Endothelial cell of umbilical vein (primary cell): ENCODE results near the gene GBP3. TPM values are rescaled to one million over a fixed set of nuclear protein-coding genes. Genes with fewer than 3 reads are reported as not detected.

ENCODE experiments used
- BruUV-seq: library from RNA; stranded (reverse); fragments of 400-500 nt; replicated peaks from 2 replicates; lab custom pipeline; 2021; lab: Mats Ljungman, UMichigan
- CTCF ChIA-PET: fragments of 300-600, 350-600 bp; sonication (Branson Sonifier 250); formaldehyde crosslinking; loops from one replicate; lab custom pipeline; 2021; ENCODE audit warnings: antibody characterized with exemption, inconsistent platforms; lab: Charles Lee
- POLR2A ChIA-PET: fragments of 300-600, 350-600 bp; sonication (Branson Sonifier 250); formaldehyde crosslinking; loops from one replicate; lab custom pipeline; 2021; ENCODE audit warnings: antibody characterized with exemption, inconsistent platforms; lab: Charles Lee
- DNase-seq: peaks from one replicate; pipeline ENCODE4 v3.0.0-alpha.2; 2011; ENCODE audit warnings: low read depth, low spot score
- FAIRE-seq: peaks from 2 replicates; lab custom pipeline; 2011; peaks lifted over from hg19 to GRCh38; lab: Jason Lieb, UNC
- H2AFZ ChIP-seq: 2 replicates; pipeline ENCODE4 v1.6.0; 2012; ENCODE audit warnings: low read depth, low read length, control low read depth, inconsistent platforms
- H3K27ac ChIP-seq: 2 replicates; pipeline ENCODE4 v1.5.1; 2011; ENCODE audit warnings: low read depth, mild to moderate bottlenecking, control low read depth, low read length, moderate library complexity; ENCODE audit not compliant: insufficient read depth
- H3K27me3 ChIP-seq, 2 experiments: 2 replicates each; pipeline versions ENCODE4 v1.6.0 to v1.6.1; 2011; ENCODE audit warnings: low read length in 2 of 2, mixed read lengths in 1 of 2; ENCODE audit not compliant: control insufficient read depth in 2 of 2, insufficient read depth in 2 of 2
- H3K36me3 ChIP-seq, 2 experiments: 2 replicates in 1 of 2; 3 replicates in 1 of 2; pipeline ENCODE4 v1.5.1; 2011; ENCODE audit warnings: low read length in 2 of 2, mild to moderate bottlenecking in 1 of 2, moderate library complexity in 1 of 2; ENCODE audit not compliant: control insufficient read depth in 2 of 2, insufficient read depth in 2 of 2; ENCODE audit errors: extremely low read depth in 1 of 2
- H3K4me1 ChIP-seq: 3 replicates; pipeline ENCODE4 v1.5.1; 2011; ENCODE audit warnings: mild to moderate bottlenecking, low read length; ENCODE audit not compliant: control insufficient read depth, insufficient read depth; ENCODE audit errors: extremely low read depth
- H3K4me2 ChIP-seq: 2 replicates; pipeline ENCODE4 v1.6.1; 2011; ENCODE audit warnings: low read length, control low read depth, mixed read lengths; ENCODE audit not compliant: insufficient read depth
- H3K4me3 ChIP-seq, 3 experiments: fragments of 200-600 bp in 1 of 3; sonication (generic), shearing (Covaris generic) in 1 of 3; replicated peaks in 1 of 3; 2 replicates each; pipeline ENCODE4 v1.5.1; 2011 to 2016; ENCODE audit warnings: control low read depth in 3 of 3, low read length in 3 of 3, mild to moderate bottlenecking in 2 of 3, inconsistent platforms in 1 of 3, low read depth in 1 of 3, moderate library complexity in 1 of 3; ENCODE audit not compliant: insufficient read depth in 1 of 3
- H3K79me2 ChIP-seq: 2 replicates; pipeline ENCODE4 v1.6.0; 2012; ENCODE audit warnings: low read length, inconsistent platforms; ENCODE audit not compliant: control insufficient read depth, insufficient read depth
- H3K9ac ChIP-seq: replicated peaks from 2 replicates; pipeline ENCODE3; 2011; ENCODE audit warnings: low read length, control low read depth; ENCODE audit not compliant: insufficient read depth; ENCODE audit errors: extremely low read depth
- H3K9me1 ChIP-seq: replicated peaks from 3 replicates; pipeline ENCODE4 v1.6.0; 2011; ENCODE audit warnings: mild to moderate bottlenecking, low read length; ENCODE audit not compliant: control insufficient read depth, insufficient read depth; ENCODE audit errors: extremely low read depth
- H3K9me3 ChIP-seq: replicated peaks from 2 replicates; pipeline ENCODE4 v1.5.1; 2012; ENCODE audit warnings: low read length, inconsistent platforms; ENCODE audit not compliant: control insufficient read depth, insufficient read depth
- H4K20me1 ChIP-seq: replicated peaks from 2 replicates; pipeline ENCODE3; 2011; ENCODE audit warnings: mild to moderate bottlenecking, low read length; ENCODE audit not compliant: control insufficient read depth, insufficient read depth; ENCODE audit errors: extremely low read depth
- CTCF ChIP-seq, 2 donors: IDR thresholded peaks; 1 replicate in 1 of 2; 2 replicates in 1 of 2; pipeline ENCODE4 v1.5.1; 2011; ENCODE audit warnings: low read length in 2 of 2, mild to moderate bottlenecking in 2 of 2, moderate library complexity in 2 of 2, control low read depth in 1 of 2, inconsistent platforms in 1 of 2, low read depth in 1 of 2; ENCODE audit not compliant: insufficient read depth in 1 of 2; ENCODE audit errors: extremely low read depth in 1 of 2
- EZH2 ChIP-seq: IDR thresholded peaks from 2 replicates; pipeline ENCODE4 v1.6.1; 2012; ENCODE audit warnings: borderline replicate concordance, low read depth, mild to moderate bottlenecking, moderate library complexity, low read length, inconsistent platforms; ENCODE audit not compliant: severe bottlenecking
- FOS ChIP-seq: IDR thresholded peaks from 2 replicates; pipeline ENCODE4 v1.6.1; 2011; ENCODE audit warnings: mild to moderate bottlenecking, low read length, moderate library complexity, borderline replicate concordance; ENCODE audit not compliant: insufficient read depth
- GATA2 ChIP-seq: IDR thresholded peaks from 2 replicates; pipeline ENCODE4 v1.7.0; 2011; ENCODE audit warnings: low read depth, mild to moderate bottlenecking, moderate library complexity, mixed read lengths, low read length; ENCODE audit not compliant: insufficient read length, insufficient read depth
- JUN ChIP-seq: IDR thresholded peaks from 2 replicates; pipeline ENCODE4 v1.6.1; 2011; ENCODE audit warnings: borderline replicate concordance, low read depth; ENCODE audit not compliant: insufficient read length, insufficient read depth
- MYC ChIP-seq: IDR thresholded peaks from one replicate; pipeline ENCODE4 v1.6.1; 2011; ENCODE audit warnings: mild to moderate bottlenecking, low read depth, low read length
- POLR2A ChIP-seq: IDR thresholded peaks from 2 replicates; pipeline ENCODE4 v1.6.1; 2012; ENCODE audit warnings: low read depth, mild to moderate bottlenecking, control low read depth, low read length
- POLR2AphosphoS5 ChIP-seq: IDR thresholded peaks from 2 replicates; pipeline ENCODE4 v1.6.1; 2012; ENCODE audit warnings: low read depth, mild to moderate bottlenecking, control low read depth, low read length, moderate library complexity; ENCODE audit not compliant: insufficient read depth
- dilution Hi-C: fragments of 300-500 bp; cut with MboI; formaldehyde crosslinking; loops from one replicate; pipeline ENCODE4 v1.15.0; 2019; ENCODE audit warnings: low sequenced_read_pairs; ENCODE audit not compliant: extremely low pct_ligation_motif_present
- intact Hi-C: fragments of 100-400 bp; cut with micrococcal nuclease; formaldehyde crosslinking; loops from one replicate; pipeline ENCODE4 v1.10.0; 2022
- polyA plus RNA-seq, 4 experiments: library from polyadenylated mRNA; depleted of rRNA in 3 of 4; stranded (reverse) in 3 of 4; unstranded in 1 of 4; fragments of >200 nt; gene quantifications; 2 replicates each; pipeline versions ENCODE4 v1.2.1 to v1.2.3, GENCODE V29; 2011 to 2012; ENCODE audit warnings: missing spikeins in 1 of 4
- total RNA-seq: library from RNA; stranded (reverse); gene quantifications from 2 replicates; pipeline ENCODE4 v1.2.3, GENCODE V29; 2021
- TF ChIP-seq, protein P1 (sequence below): IDR thresholded peaks from 2 replicates; pipeline ENCODE4 v1.6.1; 2011; ENCODE audit not compliant: insufficient read depth, insufficient read length

The GBP3 gene
- total and polyA plus RNA-seq, 2 donors (not counting 3 experiments of a cell fraction or from before 2014, with no cell fraction given) = 5.7 to 7.3 TPM

GRCh38 chr1:89051300-89051954 is 28.8 kb upstream of the GBP3 start:
- CTCF ChIA-PET = no interaction called here
- intact Hi-C loops = no loop called here
- Histone ChIP-seq H3K4me3 (no peak overlapping the region), H3K9ac (no peak overlapping the region), H3K79me2 (no peaks in the 10 kb centered on the region), H2AFZ (no peak overlapping the region), H3K9me1 (no peaks in the 10 kb centered on the region), H4K20me1 (no peaks in the 10 kb centered on the region), H3K27me3 (no peaks in the 10 kb centered on the region), H3K27ac (no peak overlapping the region), H3K36me3 (peaks cover 0 to 1% of the 10 kb centered on the region in 2 experiments), H3K4me2 (no peak overlapping the region), H3K4me1 (no peaks in the 10 kb centered on the region), H3K9me3 (no peaks in the 10 kb centered on the region)
- FAIRE-seq (no peak), DNase-seq (no peak)
- dilution Hi-C loops = no loop called here
- TF ChIP-seq FOS (no peak), CTCF (IDR thresholded peaks at IDR 0.05; ENCODE audit: extremely low read depth in 1 of 2, insufficient read depth in 1 of 2, low read depth in 1 of 2, low read length in 2 of 2) (no peak), JUN (no peak), GATA2 (no peak), POLR2AphosphoS5 (no peak), EZH2 (no peak), MYC (no peak), POLR2A (no peak)
- TF ChIP-seq, protein P1, sequence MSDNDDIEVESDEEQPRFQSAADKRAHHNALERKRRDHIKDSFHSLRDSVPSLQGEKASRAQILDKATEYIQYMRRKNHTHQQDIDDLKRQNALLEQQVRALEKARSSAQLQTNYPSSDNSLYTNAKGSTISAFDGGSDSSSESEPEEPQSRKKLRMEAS = no peak
- POLR2A ChIA-PET = no interaction called here
- no TSS peak for BruUV-seq
